Small intestine (tissue), 7 donors: ENCODE results near the gene UBE2Q1. TPM values are rescaled to one million over a fixed set of nuclear protein-coding genes. Genes with fewer than 3 reads are reported as not detected.

ENCODE experiments used
- DNase-seq, 2 donors: peaks; one replicate each; pipeline versions ENCODE4 v3.0.0 to v3.0.0-alpha.2; 2013
- FAIRE-seq: peaks from 2 replicates; lab custom pipeline; 2012; peaks lifted over from hg19 to GRCh38; lab: Jason Lieb, UNC
- H3K27ac ChIP-seq, 3 donors: one replicate each; pipeline ENCODE4 v1.5.1; 2013; ENCODE audit warnings: low read length in 2 of 3, mild to moderate bottlenecking in 2 of 3, control low read depth in 1 of 3, inconsistent platforms in 1 of 3, low read depth in 1 of 3, moderate library complexity in 1 of 3
- H3K27me3 ChIP-seq, 3 donors: one replicate each; pipeline ENCODE4 v1.6.1; 2013; ENCODE audit warnings: low read length in 3 of 3, inconsistent platforms in 1 of 3; ENCODE audit not compliant: control insufficient read depth in 3 of 3, insufficient read depth in 3 of 3
- H3K36me3 ChIP-seq, 3 donors: one replicate each; pipeline ENCODE4 v1.6.1; 2013; ENCODE audit warnings: low read length in 3 of 3, inconsistent platforms in 1 of 3, low read depth in 1 of 3, mild to moderate bottlenecking in 1 of 3, moderate library complexity in 1 of 3; ENCODE audit not compliant: control insufficient read depth in 3 of 3, insufficient read depth in 2 of 3
- H3K4me1 ChIP-seq, 3 donors: one replicate each; pipeline ENCODE4 v1.6.1; 2013; ENCODE audit warnings: low read length in 2 of 3, inconsistent platforms in 1 of 3, low read depth in 1 of 3, mild to moderate bottlenecking in 1 of 3, moderate library complexity in 1 of 3; ENCODE audit not compliant: control insufficient read depth in 3 of 3, insufficient read depth in 2 of 3
- H3K4me3 ChIP-seq, 3 donors: one replicate each; pipeline ENCODE4 v1.5.1; 2013; ENCODE audit warnings: low read length in 3 of 3, control low read depth in 1 of 3, inconsistent platforms in 1 of 3, low read depth in 1 of 3, mild to moderate bottlenecking in 1 of 3, moderate library complexity in 1 of 3
- H3K9me3 ChIP-seq, 2 donors: one replicate each; pipeline ENCODE4 v1.6.1; 2013; ENCODE audit warnings: low read depth in 1 of 2, low read length in 1 of 2; ENCODE audit not compliant: control insufficient read depth in 2 of 2, insufficient read depth in 1 of 2
- WGBS, 3 donors: extraction: QIAGEN DNeasy Blood & Tissue Kit; methylation state at CpG; one replicate each; pipeline ENCODE4 v1.1.7; 2013; 5-methylcytosine and 5-hydroxymethylcytosine counted together
- polyA plus RNA-seq, 4 donors: library from polyadenylated mRNA; stranded (reverse) in 3 of 4; unstranded in 1 of 4; fragments of 200-250 nt in 3 of 4; fragments of 120-200 nt in 1 of 4; gene quantifications; one replicate each; pipeline versions ENCODE4 v1.2.1 to v1.2.3, GENCODE V29; 2013
- donor health status: healthy with polysubstance abuse.
- donor health status: control.
- donor health status: control.
- donor health status: Bipolar disorder and iron deficiency.
- donor health status: healthy.

UBE2Q1 gene
- polyA plus RNA-seq, 4 donors, result 37.1 to 69.1 (median 38.6) TPM

GRCh38 chr1:154527192-154527591 is 31.3 kb downstream of the UBE2Q1 start:
- no peaks in the 10 kb centered on the region for H3K9me3 ChIP-seq
- no peak overlapping the region for H3K27ac ChIP-seq
- no peaks in the 10 kb centered on the region for H3K36me3 ChIP-seq
- no peak overlapping the region for H3K4me3 ChIP-seq
- no peaks in the 10 kb centered on the region for H3K4me1 ChIP-seq
- no peak for DNase-seq
- H3K27me3 ChIP-seq, result peaks cover 0 to 12% (median 0%) of the 10 kb centered on the region in 3 donors
- no peak for FAIRE-seq
- 68 to 77% (median 72%) methylated on average over 6 of the region's 6 CpGs for WGBS, 3 donors

- peaks cover 0 to 18% (median 0%) of the 10 kb centered on the region in 3 donors for H3K27me3 ChIP-seq
- no peaks in the 10 kb centered on the region for H3K36me3 ChIP-seq
- no peaks in the 10 kb centered on the region for H3K9me3 ChIP-seq
- H3K4me3 ChIP-seq, result no peak overlapping the region
- no peaks in the 10 kb centered on the region for H3K4me1 ChIP-seq
- DNase-seq (no peak), FAIRE-seq (no peak)
- H3K27ac ChIP-seq, result no peak overlapping the region
Measured at GRCh38 chr1:154524881-154525280, 33.6 kb downstream of the UBE2Q1 start.

GRCh38 chr1:154521695-154522094 is 36.8 kb downstream of the UBE2Q1 start:
- no peak for DNase-seq
- Histone ChIP-seq H3K4me1 (no peaks in the 10 kb centered on the region), H3K27me3 (peaks cover 0 to 21% (median 0%) of the 10 kb centered on the region in 3 donors), H3K4me3 (no peak overlapping the region), H3K9me3 (no peaks in the 10 kb centered on the region), H3K36me3 (no peaks in the 10 kb centered on the region), H3K27ac (no peak overlapping the region)
- WGBS, 3 donors, result 34 to 45% (median 34%) methylated on average over 3 of the region's 3 CpGs
- FAIRE-seq, result no peak

- no peaks in the 10 kb centered on the region for H3K36me3 ChIP-seq
- no peak overlapping the region for H3K4me3 ChIP-seq
- FAIRE-seq (no peak), DNase-seq (no peak)
- 35 to 42% (median 41%) methylated on average over 3 of the region's 3 CpGs for WGBS, 3 donors
- no peaks in the 10 kb centered on the region for H3K4me1 ChIP-seq
- peaks cover 0 to 21% (median 0%) of the 10 kb centered on the region in 3 donors for H3K27me3 ChIP-seq
- no peak overlapping the region for H3K27ac ChIP-seq
- H3K9me3 ChIP-seq, result no peaks in the 10 kb centered on the region
Measured at GRCh38 chr1:154520333-154520732, 38.1 kb downstream of the UBE2Q1 start.

- no peaks in the 10 kb centered on the region for H3K9me3 ChIP-seq
- WGBS, 3 donors, result 62 to 83% (median 75%) methylated on average over 9 of the region's 9 CpGs
- H3K4me1 ChIP-seq, result no peaks in the 10 kb centered on the region
- H3K36me3 ChIP-seq, result no peaks in the 10 kb centered on the region
- H3K27me3 ChIP-seq, result peaks cover 0 to 18% (median 0%) of the 10 kb centered on the region in 3 donors
- DNase-seq, result no peak
- FAIRE-seq, result no peak
- no peak overlapping the region for H3K4me3 ChIP-seq
- H3K27ac ChIP-seq, result peak overlapping the region in 1 of 3 donors; percentile 28
Measured at GRCh38 chr1:154519591-154519991, 38.9 kb downstream of the UBE2Q1 start.

- Histone ChIP-seq H3K36me3 (no peaks in the 10 kb centered on the region), H3K27ac (no peak overlapping the region), H3K27me3 (peaks cover 0 to 13% (median 0%) of the 10 kb centered on the region in 3 donors), H3K9me3 (no peaks in the 10 kb centered on the region), H3K4me1 (no peaks in the 10 kb centered on the region), H3K4me3 (no peak overlapping the region)
- FAIRE-seq (no peak), DNase-seq (no peak)
- WGBS, 3 donors, result 92 to 96% (median 93%) methylated on average over 11 of the region's 11 CpGs
Measured at GRCh38 chr1:154517661-154518060, 40.8 kb downstream of the UBE2Q1 start.

GRCh38 chr1:154514066-154514553 is 44.4 kb downstream of the UBE2Q1 start:
- Histone ChIP-seq H3K27me3 (peaks cover 0 to 14% (median 0%) of the 10 kb centered on the region in 3 donors), H3K4me3 (no peak overlapping the region), H3K36me3 (no peaks in the 10 kb centered on the region), H3K27ac (no peak overlapping the region), H3K4me1 (no peaks in the 10 kb centered on the region), H3K9me3 (no peaks in the 10 kb centered on the region)
- DNase-seq, result no peak
- 78 to 84% (median 78%) methylated on average over 7 of the region's 7 CpGs for WGBS, 3 donors
- FAIRE-seq, result no peak

GRCh38 chr1:154512760-154513159 is 45.7 kb downstream of the UBE2Q1 start:
- DNase-seq, result no peak
- Histone ChIP-seq H3K27me3 (peaks cover 0 to 21% (median 2%) of the 10 kb centered on the region in 3 donors), H3K4me3 (no peak overlapping the region), H3K27ac (no peak overlapping the region), H3K9me3 (no peaks in the 10 kb centered on the region), H3K4me1 (no peaks in the 10 kb centered on the region), H3K36me3 (no peaks in the 10 kb centered on the region)
- WGBS, 3 donors, result 74 to 83% (median 75%) methylated on average over 3 of the region's 3 CpGs
- no peak for FAIRE-seq

GRCh38 chr1:154503898-154504297 is 54.6 kb downstream of the UBE2Q1 start:
- Histone ChIP-seq H3K4me3 (no peak overlapping the region), H3K27me3 (peaks cover 2 to 78% (median 9%) of the 10 kb centered on the region in 3 donors), H3K9me3 (peaks cover 0 to 9% of the 10 kb centered on the region in 2 donors), H3K4me1 (no peaks in the 10 kb centered on the region), H3K27ac (no peak overlapping the region), H3K36me3 (no peaks in the 10 kb centered on the region)
- no peak for DNase-seq
- FAIRE-seq, result no peak
- 71 to 82% (median 74%) methylated on average over 5 of the region's 5 CpGs for WGBS, 3 donors
